IPS-NIHi7 (cell line): ENCODE measurements around the gene SLC38A5.

Source experiments
- DNase-seq: peaks from one replicate; pipeline ENCODE4 v3.0.0; 2012; ENCODE audit warnings: mixed read lengths; ENCODE audit errors: extremely low spot score

SLC38A5 gene

GRCh38 chrX:48491809-48492208 lies 21.7 kb upstream of the SLC38A5 start:
- no peak for DNase-seq

GRCh38 chrX:48490661-48491060 lies 20.6 kb upstream of the SLC38A5 start:
- no peak for DNase-seq

GRCh38 chrX:48489892-48490291 lies 19.8 kb upstream of the SLC38A5 start:
- no peak for DNase-seq

- DNase-seq = no peak
Measured at GRCh38 chrX:48489296-48489695, 19.2 kb upstream of the SLC38A5 start.

- no peak for DNase-seq
Measured at GRCh38 chrX:48488034-48488433, 18.0 kb upstream of the SLC38A5 start.

GRCh38 chrX:48487362-48487798 lies 17.3 kb upstream of the SLC38A5 start:
- no peak for DNase-seq

- no peak for DNase-seq
Measured at GRCh38 chrX:48482526-48482925, 12.5 kb upstream of the SLC38A5 start.

- no peak for DNase-seq
Measured at GRCh38 chrX:48480583-48480982, 10.5 kb upstream of the SLC38A5 start.

- no peak for DNase-seq
Measured at GRCh38 chrX:48480142-48480541, 10.1 kb upstream of the SLC38A5 start.

- DNase-seq = no peak
Measured at GRCh38 chrX:48478806-48479205, 8.7 kb upstream of the SLC38A5 start.

- no peak for DNase-seq
Measured at GRCh38 chrX:48477960-48478755, 8.1 kb upstream of the SLC38A5 start.

GRCh38 chrX:48476919-48477318 lies 6.9 kb upstream of the SLC38A5 start:
- DNase-seq = no peak

GRCh38 chrX:48475774-48476577 lies 5.9 kb upstream of the SLC38A5 start, which contains the start of gene FTSJ1:
TSS of gene FTSJ1 (plus strand) at chrX:48476199. CDS start at chrX:48478048, 1,849 bp downstream.
- peak; percentile 63 for DNase-seq

- DNase-seq = no peak
Measured at GRCh38 chrX:48475296-48475695, 5.2 kb upstream of the SLC38A5 start.

- no peak for DNase-seq
Measured at GRCh38 chrX:48474581-48474980, 4.5 kb upstream of the SLC38A5 start.

GRCh38 chrX:48474127-48474526 lies 4.1 kb upstream of the SLC38A5 start:
- DNase-seq = no peak

- no peak for DNase-seq
Measured at GRCh38 chrX:48473704-48473990, 3.6 kb upstream of the SLC38A5 start.

- no peak for DNase-seq
Measured at GRCh38 chrX:48472851-48473703, 3.0 kb upstream of the SLC38A5 start.

- no peak for DNase-seq
Measured at GRCh38 chrX:48472225-48472624, 2.2 kb upstream of the SLC38A5 start.

GRCh38 chrX:48471504-48471903 lies 1.4 kb upstream of the SLC38A5 start:
- DNase-seq = no peak

- no peak for DNase-seq
Measured at GRCh38 chrX:48470833-48471118, 716 bp upstream of the SLC38A5 start.
